ENCODE measurements around the gene BCAP31. TPM values are rescaled to one million over a fixed set of nuclear protein-coding genes. Genes with fewer than 3 reads are reported as not detected.

Gene BCAP31
- total and polyA plus RNA-seq, 11 donors: 59.9 to 162 (median 102) TPM

DNA sequence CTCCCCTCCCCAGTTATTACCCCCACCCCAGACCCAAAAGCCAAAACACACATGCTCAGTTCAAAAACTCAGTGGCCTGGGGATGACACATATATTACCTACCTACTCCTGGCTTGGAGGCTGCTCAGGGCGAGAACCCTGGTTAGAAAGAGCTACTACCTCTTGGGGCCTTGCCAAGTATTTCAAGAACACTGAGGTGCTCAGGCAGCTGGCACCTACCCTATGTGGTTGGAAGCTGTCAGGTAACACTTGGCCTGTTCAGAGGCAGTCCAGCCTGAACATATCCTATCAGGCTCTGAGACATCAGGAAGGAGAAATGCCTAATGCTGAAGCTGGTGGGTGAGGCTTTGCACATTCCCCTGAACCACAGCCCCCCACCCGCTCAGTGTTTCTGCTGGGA is 4.9 kb downstream of the BCAP31 start:
- DNase-seq (no peak), ATAC-seq (no peak)
- H3K36me3 ChIP-seq: peaks cover 0 to 63% (median 53%) of the 10 kb centered on the region in 9 donors
- H3K27ac ChIP-seq: no peak overlapping the region
- intact Hi-C loops (cut with DNase I): no loop called here
- WGBS, 4 donors: 67 to 79% (median 70%) methylated on average over 1 to 2 of the region's 2 CpGs
- H3K9me3 ChIP-seq: peaks cover 0 to 3% (median 0%) of the 10 kb centered on the region in 12 donors
- no peaks in the 10 kb centered on the region for H3K27me3 ChIP-seq
- H3K4me1 ChIP-seq: peaks cover 0 to 18% (median 9%) of the 10 kb centered on the region in 12 donors
- H3K4me3 ChIP-seq: no peak overlapping the region
- no peak for TF ChIP-seq CTCF (IDR thresholded peaks at IDR 0.05)
- no peak for TF ChIP-seq POLR2A (IDR thresholded peaks at IDR 0.05)

- DNase-seq: no peak
- H3K4me1 ChIP-seq: peaks cover 0 to 10% (median under 1%) of the 10 kb centered on the region in 12 donors
- H3K27ac ChIP-seq: no peak overlapping the region
- H3K9me3 ChIP-seq: no peaks in the 10 kb centered on the region
- H3K36me3 ChIP-seq: peaks cover 0 to 72% (median 63%) of the 10 kb centered on the region in 9 donors
- no peak overlapping the region for H3K4me3 ChIP-seq
- WGBS, 4 donors: 84 to 96% (median 90%) methylated on average over 9 of the region's 9 CpGs
- ATAC-seq: no peak
- TF ChIP-seq CTCF (IDR thresholded peaks at IDR 0.05) (no peak), POLR2A (IDR thresholded peaks at IDR 0.05) (no peak)
- intact Hi-C loops (cut with DNase I): no loop called here
- H3K27me3 ChIP-seq: no peaks in the 10 kb centered on the region
These were observed 6.7 kb downstream of the BCAP31 start for GRCh38 chrX:153717445-153717844.

DNA sequence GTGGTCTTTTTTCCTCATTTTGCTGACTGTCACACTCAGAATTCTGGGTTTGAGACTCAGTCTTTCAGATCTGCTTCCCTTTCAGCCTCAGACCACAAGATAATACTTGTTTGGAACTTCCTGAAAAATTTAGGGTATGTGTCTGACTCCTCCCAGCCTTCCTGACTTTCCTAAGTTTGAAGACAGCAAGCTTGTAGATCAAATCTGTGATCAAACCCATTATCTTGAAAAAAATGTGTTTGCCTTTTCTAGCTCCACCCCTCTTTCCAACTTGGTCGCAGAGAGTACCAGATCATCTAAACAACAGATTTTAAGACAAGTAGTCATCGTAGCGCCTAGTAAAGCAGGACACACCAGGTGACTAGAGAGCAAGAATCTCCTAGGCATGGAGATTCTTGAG is 9.9 kb downstream of the BCAP31 start:
- H3K4me3 ChIP-seq: no peak overlapping the region
- ATAC-seq (no peak), DNase-seq (no peak)
- H3K27me3 ChIP-seq: no peaks in the 10 kb centered on the region
- H3K4me1 ChIP-seq: peaks cover 0 to 5% (median 0%) of the 10 kb centered on the region in 12 donors
- H3K9me3 ChIP-seq: no peaks in the 10 kb centered on the region
- intact Hi-C loops (cut with DNase I): no loop called here
- no peak for TF ChIP-seq CTCF (IDR thresholded peaks at IDR 0.05)
- TF ChIP-seq POLR2A (IDR thresholded peaks at IDR 0.05): no peak
- H3K36me3 ChIP-seq: peaks cover 0 to 68% (median 36%) of the 10 kb centered on the region in 9 donors
- no peak overlapping the region for H3K27ac ChIP-seq
- 83 to 91% (median 86%) methylated on average over 3 of the region's 3 CpGs for WGBS, 4 donors

DNA sequence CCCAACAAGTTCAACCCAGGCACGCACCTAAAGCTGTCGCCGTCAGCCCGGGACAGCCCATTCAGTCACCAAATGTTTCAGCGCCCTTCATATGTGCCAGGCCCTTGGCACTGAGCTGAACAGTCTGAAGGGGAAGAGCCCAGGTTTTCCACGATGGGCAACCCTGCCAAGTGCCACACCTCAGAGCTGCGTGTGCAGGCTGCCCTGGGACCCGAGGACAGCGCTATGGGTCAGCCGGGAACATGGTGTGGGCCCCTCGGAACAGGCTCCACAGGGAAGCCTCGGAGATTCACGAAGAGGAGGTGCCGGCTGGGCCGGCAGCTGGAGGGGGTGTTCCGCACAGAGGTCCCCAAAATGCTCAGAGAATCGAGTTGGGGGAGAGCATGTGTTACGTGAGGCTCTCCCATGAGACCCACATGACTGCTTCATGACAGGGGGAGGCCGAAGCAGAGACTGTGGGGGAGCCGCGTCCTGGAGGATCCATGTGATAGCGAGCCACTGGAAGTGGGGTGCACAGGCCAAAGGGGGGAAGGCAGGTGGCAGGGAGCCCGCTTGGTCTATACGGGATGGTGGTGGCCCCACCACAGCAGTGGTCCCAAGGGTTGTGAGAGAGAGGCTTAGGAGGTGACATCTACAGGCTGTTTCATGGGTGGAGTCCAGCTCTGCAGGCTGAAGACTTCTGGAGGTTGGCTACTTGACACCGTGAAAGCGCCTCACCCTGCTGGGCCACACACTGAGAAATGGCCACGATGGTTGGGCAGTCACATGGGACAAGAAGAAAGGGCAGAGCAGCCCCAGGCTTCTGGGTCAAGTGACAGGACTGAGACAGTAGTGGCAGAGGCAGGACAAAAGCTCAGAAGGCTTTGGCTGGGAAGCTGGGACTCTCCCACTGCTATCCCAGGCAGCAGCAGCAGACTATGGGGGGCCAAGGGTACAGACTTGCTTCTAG is 14.2 kb downstream of the BCAP31 start:
- Histone ChIP-seq H3K4me3 (no peak overlapping the region), H3K9me3 (no peaks in the 10 kb centered on the region), H3K27ac (no peak overlapping the region), H3K27me3 (no peaks in the 10 kb centered on the region), H3K4me1 (peaks cover 0 to 14% (median 1%) of the 10 kb centered on the region in 12 donors), H3K36me3 (peaks cover 0 to 39% (median 13%) of the 10 kb centered on the region in 9 donors)
- TF ChIP-seq CTCF (IDR thresholded peaks at IDR 0.05) (no peak), POLR2A (IDR thresholded peaks at IDR 0.05) (no peak)
- ATAC-seq (peak in 2 of 4 donors; percentile 12 to 15), DNase-seq (peak in 2 of 5 donors; percentile 27 to 33)
- intact Hi-C loops (cut with DNase I): no loop called here
- 73 to 83% (median 76%) methylated on average over 21 to 27 of the region's 27 CpGs for WGBS, 4 donors

All from heart left ventricle (tissue), 16 donors.